RCC 7860 (cell line): ENCODE data around the gene PSG4.
"Not testable (repeated sequence)": the region's sequence is repeated elsewhere in the genome, so short reads cannot be mapped to it uniquely, and the experiment has no call there.

ENCODE experiments used
- DNase-seq: peaks from one replicate; pipeline ENCODE4 v3.0.0-alpha.2; 2015; ENCODE audit warnings: low spot score
- FAIRE-seq: peaks from 2 replicates; lab custom pipeline; 2012; peaks lifted over from hg19 to GRCh38; lab: Jason Lieb, UNC

The PSG4 gene

GRCh38 chr19:43205471-43206105 is at the start of gene PSG4:
Gene PSG4, minus strand, starts transcription at chr19:43205638. Its CDS starts 102 bp downstream, at chr19:43205536.
- DNase-seq, FAIRE-seq: not testable (repeated sequence)

- not testable (repeated sequence) for FAIRE-seq, DNase-seq
Observed at GRCh38 chr19:43251428-43251827, 46.0 kb upstream of the PSG4 start.

DNA sequence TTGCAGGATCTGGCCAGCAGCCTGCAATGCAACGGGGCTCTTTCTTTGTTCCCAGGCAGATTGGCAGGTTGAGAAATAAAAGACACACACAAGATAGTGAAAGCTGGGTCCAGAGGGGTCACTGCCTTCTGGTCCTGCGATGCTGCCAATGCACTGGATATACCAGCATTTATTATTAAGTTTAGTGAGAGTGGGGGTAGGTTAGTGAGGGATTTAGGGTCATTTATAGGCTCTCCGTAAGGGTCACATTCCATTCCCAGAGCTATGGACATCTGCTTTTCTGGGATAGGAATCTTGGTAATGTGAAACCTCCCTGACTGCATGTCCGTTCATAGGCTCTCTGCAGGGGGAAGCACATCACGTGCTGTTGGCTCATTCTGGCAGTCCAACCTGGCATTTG is 44.9 kb upstream of the PSG4 start:
- not testable (repeated sequence) for DNase-seq, FAIRE-seq

GRCh38 chr19:43248635-43249002 is 43.2 kb upstream of the PSG4 start:
- FAIRE-seq, DNase-seq: not testable (repeated sequence)

GRCh38 chr19:43247243-43247880 is 41.9 kb upstream of the PSG4 start:
- FAIRE-seq, DNase-seq: not testable (repeated sequence)

- not testable (repeated sequence) for FAIRE-seq, DNase-seq
Observed at GRCh38 chr19:43245848-43246247, 40.4 kb upstream of the PSG4 start.

DNA sequence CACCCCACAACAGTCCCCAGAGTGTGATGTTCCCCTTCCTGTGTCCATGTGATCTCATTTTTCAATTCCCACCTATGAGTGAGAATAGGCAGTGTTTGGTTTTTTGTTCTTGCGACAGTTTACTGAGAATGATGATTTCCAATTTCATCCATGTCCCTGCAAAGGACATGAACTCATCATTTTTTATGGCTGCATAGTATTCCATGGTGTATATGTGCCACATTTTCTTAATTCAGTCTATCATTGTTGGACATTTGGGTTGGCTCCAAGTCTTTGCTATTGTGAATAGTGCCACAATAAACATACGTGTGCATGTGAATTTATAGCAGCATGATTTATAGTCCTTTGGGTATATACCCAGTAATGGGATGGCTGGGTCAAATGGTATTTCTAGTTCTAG is 36.8 kb upstream of the PSG4 start:
- not testable (repeated sequence) for DNase-seq, FAIRE-seq

- not testable (repeated sequence) for FAIRE-seq, DNase-seq
Observed at GRCh38 chr19:43238213-43238612, 32.8 kb upstream of the PSG4 start.

GRCh38 chr19:43235686-43236085 is 30.2 kb upstream of the PSG4 start:
- DNase-seq (peak; percentile 7), FAIRE-seq (peak; percentile 61)

GRCh38 chr19:43229315-43229714 is 23.9 kb upstream of the PSG4 start:
- FAIRE-seq (no peak), DNase-seq (no peak)

DNA sequence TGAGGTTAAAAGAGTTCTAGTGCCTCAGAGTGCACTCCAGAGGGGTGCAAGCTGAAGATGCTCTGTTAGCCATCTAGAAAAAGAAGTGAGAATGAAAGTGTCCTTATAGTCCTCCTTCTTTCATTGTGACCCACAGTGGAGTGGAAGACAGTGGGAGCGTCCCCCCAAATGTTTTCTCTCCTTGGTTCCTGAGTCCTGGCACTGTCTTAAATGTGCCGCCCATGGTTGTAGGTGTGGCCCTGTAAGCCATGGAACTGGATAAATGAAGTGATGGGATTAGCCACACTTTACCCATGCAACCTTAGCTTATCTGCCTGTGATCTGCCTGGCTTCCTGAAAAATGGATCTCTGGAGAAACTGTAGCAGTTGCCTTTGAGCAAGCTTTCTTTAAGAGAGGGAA is 23.3 kb upstream of the PSG4 start:
- not testable (repeated sequence) for DNase-seq, FAIRE-seq

GRCh38 chr19:43226986-43227385 is 21.5 kb upstream of the PSG4 start:
- not testable (repeated sequence) for DNase-seq, FAIRE-seq

GRCh38 chr19:43224855-43225253 is 19.4 kb upstream of the PSG4 start:
- DNase-seq (no peak), FAIRE-seq (no peak)

DNA sequence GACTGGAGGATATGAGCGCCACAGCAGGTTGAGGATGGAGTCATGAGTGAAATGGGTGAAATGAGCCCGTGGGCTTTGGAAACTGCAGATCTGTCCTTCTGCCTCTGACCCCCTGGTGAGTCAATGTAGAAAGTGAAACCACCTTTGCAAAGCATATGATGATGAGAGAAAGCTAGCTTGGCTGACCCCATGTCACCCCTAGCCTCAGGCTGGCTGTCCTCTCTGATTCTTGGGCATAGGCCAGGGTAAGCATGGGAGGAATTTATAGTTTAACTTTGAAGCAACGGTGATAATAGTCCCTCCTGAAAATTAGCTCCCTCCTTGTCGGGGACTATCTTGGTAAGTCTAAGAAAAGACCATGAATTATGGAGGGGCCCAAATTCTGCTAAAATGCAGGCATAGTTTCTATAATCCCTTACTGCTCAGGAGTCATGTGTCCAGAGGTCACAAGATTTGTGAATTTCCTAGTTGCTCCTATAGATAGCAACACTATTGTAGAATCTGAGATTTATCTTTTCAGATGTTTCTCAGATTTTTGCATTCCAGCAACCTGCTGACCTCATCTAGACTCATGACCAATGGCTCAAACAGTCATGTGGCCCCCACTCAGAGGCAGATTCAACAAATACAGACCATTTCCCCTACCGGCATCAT is 18.9 kb upstream of the PSG4 start:
- FAIRE-seq (peak; percentile 52), DNase-seq (peak; percentile 48)

DNA sequence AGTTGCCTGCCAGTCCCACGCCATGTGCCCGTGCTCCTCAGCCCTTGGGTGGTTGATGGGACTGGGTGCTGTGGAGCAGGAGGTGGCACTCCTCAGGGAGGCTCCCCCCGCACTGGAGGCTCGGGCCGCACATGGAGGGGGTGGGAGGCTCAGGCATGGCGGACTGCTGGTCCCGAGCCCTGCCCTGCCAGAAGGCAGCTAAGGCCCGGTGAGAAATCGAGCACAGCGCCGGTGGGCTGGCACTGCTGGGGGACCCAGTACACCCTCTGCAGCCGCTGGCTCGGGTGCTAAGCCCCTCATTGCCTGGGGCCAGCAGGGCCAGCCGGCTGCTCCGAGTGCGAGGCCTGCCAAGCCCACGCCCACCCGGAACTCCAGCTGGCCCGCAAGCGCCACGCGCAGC is 16.5 kb upstream of the PSG4 start:
- FAIRE-seq, DNase-seq: not testable (repeated sequence)

DNA sequence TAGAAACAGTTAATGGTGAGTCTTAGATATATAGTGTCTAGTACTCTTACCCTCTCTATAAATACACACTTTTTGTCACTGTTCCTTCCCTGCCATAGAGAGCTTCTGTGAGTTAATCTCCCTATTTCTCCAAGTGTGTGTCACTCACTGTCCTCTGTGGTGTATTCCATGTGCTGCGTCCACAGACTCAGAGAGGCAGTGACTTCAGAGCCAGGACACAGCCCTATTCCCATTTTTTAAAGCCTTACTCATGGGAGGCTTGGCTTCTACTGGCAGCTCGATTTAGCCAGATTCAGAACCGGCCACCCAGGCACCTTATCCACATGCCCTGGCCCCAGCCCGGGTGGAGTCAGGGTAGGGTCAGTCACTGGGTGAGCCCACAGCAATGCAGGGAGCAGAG is 13.7 kb upstream of the PSG4 start:
- not testable (repeated sequence) for DNase-seq, FAIRE-seq

GRCh38 chr19:43215881-43216280 is 10.4 kb upstream of the PSG4 start:
- not testable (repeated sequence) for DNase-seq, FAIRE-seq

GRCh38 chr19:43207991-43208390 is 2.6 kb upstream of the PSG4 start:
- DNase-seq (no peak), FAIRE-seq (no peak)

DNA sequence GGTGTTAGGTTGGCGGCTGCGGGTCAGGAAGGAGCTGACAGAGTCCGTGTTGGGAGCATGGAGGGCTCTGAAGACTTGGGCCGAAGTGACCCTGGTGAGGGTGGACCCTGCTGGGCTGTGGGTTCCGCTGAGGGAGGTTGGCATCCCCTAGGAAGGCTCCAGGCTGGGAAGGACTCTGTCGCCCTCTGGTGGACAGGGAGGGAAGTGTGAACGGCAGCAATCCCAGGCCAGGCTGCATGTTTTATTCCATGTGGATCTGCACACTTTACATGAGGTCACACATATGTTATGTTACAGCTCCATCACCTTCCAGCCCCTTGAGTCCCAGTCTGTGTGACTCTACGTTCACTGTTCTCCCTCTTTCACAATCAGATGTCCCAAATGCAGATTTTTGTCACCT is 1.7 kb upstream of the PSG4 start:
- not testable (repeated sequence) for DNase-seq, FAIRE-seq

GRCh38 chr19:43203611-43204010 is 1.8 kb downstream of the PSG4 start:
- DNase-seq, FAIRE-seq: not testable (repeated sequence)

DNA sequence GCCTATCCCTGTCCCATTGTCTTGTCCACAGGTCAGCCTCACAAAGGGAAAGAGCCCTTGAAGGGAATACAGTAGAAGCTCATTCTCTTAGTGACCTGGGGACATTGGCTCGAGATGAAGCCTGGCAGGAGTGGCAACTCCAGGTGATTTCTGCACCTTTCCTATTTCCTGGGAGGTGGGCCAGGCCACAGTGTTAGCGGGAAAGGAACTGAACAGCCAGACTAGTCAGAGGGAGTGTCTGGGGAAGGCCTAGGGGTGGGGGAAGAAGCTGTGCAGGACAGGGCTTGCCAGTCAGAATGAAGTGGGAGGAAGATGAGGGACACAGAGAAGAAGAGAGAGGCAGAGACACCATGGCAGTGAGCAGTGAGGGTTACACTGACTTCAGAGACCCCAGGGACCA is 3.5 kb downstream of the PSG4 start:
- DNase-seq, FAIRE-seq: not testable (repeated sequence)
